HUES6 (cell line): ENCODE data around the gene MUS81.
A peak's percentile ranks its signal among the peaks of the same experiment; 100 is the strongest.
"Not testable (repeated sequence)": the region's sequence is repeated elsewhere in the genome, so short reads cannot be mapped to it uniquely, and the experiment has no call there.

ENCODE experiments used
- H3K27ac ChIP-seq: 2 replicates; pipeline ENCODE4 v1.7.0; 2013; ENCODE audit warnings: low read depth, mild to moderate bottlenecking, low read length, inconsistent platforms
- H3K27me3 ChIP-seq: 2 replicates; pipeline ENCODE4 v1.6.1; 2013; ENCODE audit warnings: low read length; ENCODE audit not compliant: control insufficient read depth, insufficient read depth
- H3K36me3 ChIP-seq: 2 replicates; pipeline ENCODE4 v1.6.1; 2013; ENCODE audit warnings: low read length; ENCODE audit not compliant: control insufficient read depth, insufficient read depth
- H3K4me1 ChIP-seq: 2 replicates; pipeline ENCODE4 v1.6.1; 2013; ENCODE audit warnings: low read length; ENCODE audit not compliant: control insufficient read depth, insufficient read depth
- H3K4me3 ChIP-seq: 2 replicates; pipeline ENCODE4 v1.5.1; 2013; ENCODE audit warnings: low read depth, low read length
- H3K9ac ChIP-seq: one replicate; pipeline ENCODE4 v1.6.1; 2013; ENCODE audit warnings: mild to moderate bottlenecking, low read length
- H3K9me3 ChIP-seq: 2 replicates; pipeline ENCODE4 v1.6.1; 2013; ENCODE audit warnings: low read depth, low read length; ENCODE audit not compliant: control insufficient read depth, insufficient read depth

MUS81 gene

GRCh38 chr11:65891219-65892136, 31.2 kb downstream of the MUS81 start:
- peak overlapping the region; percentile 73; the same call in 1 of the 2 replicates for H3K27ac ChIP-seq
- H3K4me3 ChIP-seq: peak overlapping the region; percentile 94
- H3K9me3 ChIP-seq: no peaks in the 10 kb centered on the region
- peaks cover 19% of the 10 kb centered on the region for H3K36me3 ChIP-seq
- peaks cover 32% of the 10 kb centered on the region for H3K4me1 ChIP-seq
- peak overlapping the region; percentile 86 for H3K9ac ChIP-seq
- H3K27me3 ChIP-seq: peaks cover 14% of the 10 kb centered on the region

- Histone ChIP-seq H3K4me1 (peaks cover 32% of the 10 kb centered on the region), H3K4me3 (peak overlapping the region; percentile 94), H3K9ac (peak overlapping the region; percentile 86), H3K27me3 (peaks cover 14% of the 10 kb centered on the region), H3K36me3 (peaks cover 19% of the 10 kb centered on the region)
- H3K27ac ChIP-seq, H3K9me3 ChIP-seq: not testable (repeated sequence)
These were observed 31.9 kb downstream of the MUS81 start for GRCh38 chr11:65892137-65892540.

GRCh38 chr11:65892661-65893317, 32.6 kb downstream of the MUS81 start:
- Histone ChIP-seq H3K9ac (no peak overlapping the region), H3K9me3 (no peaks in the 10 kb centered on the region), H3K4me1 (peaks cover 27% of the 10 kb centered on the region), H3K36me3 (peaks cover 18% of the 10 kb centered on the region), H3K4me3 (no peak overlapping the region), H3K27me3 (peaks cover 14% of the 10 kb centered on the region), H3K27ac (no peak overlapping the region)

GRCh38 chr11:65894034-65894591, 33.9 kb downstream of the MUS81 start:
- no peak overlapping the region for H3K27ac ChIP-seq
- peaks cover 18% of the 10 kb centered on the region for H3K36me3 ChIP-seq
- no peak overlapping the region for H3K4me3 ChIP-seq
- H3K27me3 ChIP-seq: peaks cover 21% of the 10 kb centered on the region
- H3K9me3 ChIP-seq: no peaks in the 10 kb centered on the region
- H3K9ac ChIP-seq: no peak overlapping the region
- peaks cover 28% of the 10 kb centered on the region for H3K4me1 ChIP-seq

- Histone ChIP-seq H3K4me3 (no peak overlapping the region), H3K27me3 (peaks cover 18% of the 10 kb centered on the region), H3K9ac (no peak overlapping the region), H3K9me3 (no peaks in the 10 kb centered on the region), H3K27ac (no peak overlapping the region), H3K36me3 (peaks cover 18% of the 10 kb centered on the region), H3K4me1 (peaks cover 19% of the 10 kb centered on the region)
These were observed 35.3 kb downstream of the MUS81 start for GRCh38 chr11:65895482-65895981.

GRCh38 chr11:65896034-65896999, 36.1 kb downstream of the MUS81 start:
- no peak overlapping the region for H3K9ac ChIP-seq
- H3K4me3 ChIP-seq: no peak overlapping the region
- peaks cover 26% of the 10 kb centered on the region for H3K27me3 ChIP-seq
- H3K4me1 ChIP-seq: peaks cover 19% of the 10 kb centered on the region
- no peak overlapping the region for H3K27ac ChIP-seq
- peaks cover 18% of the 10 kb centered on the region for H3K36me3 ChIP-seq
- H3K9me3 ChIP-seq: no peaks in the 10 kb centered on the region

- Histone ChIP-seq H3K4me3 (no peak overlapping the region), H3K27me3 (peaks cover 33% of the 10 kb centered on the region), H3K9me3 (no peaks in the 10 kb centered on the region), H3K4me1 (peaks cover 15% of the 10 kb centered on the region), H3K9ac (no peak overlapping the region), H3K36me3 (peaks cover 18% of the 10 kb centered on the region), H3K27ac (no peak overlapping the region)
These were observed 36.8 kb downstream of the MUS81 start for GRCh38 chr11:65897020-65897471.

- H3K9ac ChIP-seq: peak overlapping the region; percentile 98
- H3K4me1 ChIP-seq: peaks cover 18% of the 10 kb centered on the region; the same call in 1 of the 2 replicates
These were observed 38.6 kb downstream of the MUS81 start for GRCh38 chr11:65898656-65899355.

GRCh38 chr11:65899356-65900124, 39.3 kb downstream of the MUS81 start:
- Histone ChIP-seq H3K4me3 (peak overlapping the region; percentile 97), H3K4me1 (peaks cover 14% of the 10 kb centered on the region; the same call in 1 of the 2 replicates), H3K9ac (peak overlapping the region; percentile 98), H3K27ac (peak overlapping the region; percentile 78; the same call in 1 of the 2 replicates), H3K9me3 (no peaks in the 10 kb centered on the region), H3K27me3 (peaks cover 43% of the 10 kb centered on the region), H3K36me3 (peaks cover 18% of the 10 kb centered on the region)

More at GRCh38 chr11:65898656-65899355, 38.6 kb downstream of the MUS81 start:
- Histone ChIP-seq H3K27me3 (peaks cover 43% of the 10 kb centered on the region), H3K27ac (no peak overlapping the region; the same call in 1 of the 2 replicates), H3K36me3 (peaks cover 18% of the 10 kb centered on the region), H3K4me3 (peak overlapping the region; percentile 97), H3K9me3 (no peaks in the 10 kb centered on the region)
